ENCODE results near the gene MAP3K4.

The MAP3K4 gene

DNA sequence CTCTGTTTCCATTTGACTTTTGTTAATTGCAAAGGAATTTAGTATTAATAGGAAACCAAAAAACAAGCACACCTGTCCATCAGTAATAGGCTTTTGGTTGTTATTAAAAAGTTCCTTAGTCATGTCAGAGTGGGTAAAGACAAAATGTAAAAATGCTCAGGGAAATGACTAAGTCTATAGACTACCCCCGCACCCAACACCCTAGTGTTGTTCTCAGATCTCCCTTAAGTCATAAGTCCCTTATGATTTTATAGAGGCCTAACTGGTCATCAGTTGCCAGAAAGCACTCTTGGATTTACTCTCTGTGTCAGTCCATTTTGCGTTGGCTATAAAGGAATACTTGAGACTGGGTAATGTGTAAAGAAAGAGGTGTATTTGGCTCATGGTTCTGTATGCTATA lies 52.8 kb downstream of the MAP3K4 start:
- no peak overlapping the region for H3K9ac ChIP-seq (ENCODE audit: low read depth, low read length)
- H4K20me1 ChIP-seq (ENCODE audit: insufficient read depth, low read length), result no peaks in the 10 kb centered on the region; the same call in 1 of the 2 replicates
- no peaks in the 10 kb centered on the region for H3K4me1 ChIP-seq (ENCODE audit: insufficient read depth, low read length)
- TF ChIP-seq EZH2 (IDR thresholded peaks at IDR 0.05; ENCODE audit: borderline replicate concordance, low read depth, low read length, severe bottlenecking), result no peak
- no peak for TF ChIP-seq CTCF (IDR thresholded peaks at IDR 0.05; ENCODE audit: borderline replicate concordance, extremely low read depth, low read length, poor library complexity, severe bottlenecking)
- H3K27ac ChIP-seq (ENCODE audit: low read length), result no peak overlapping the region
- H3K36me3 ChIP-seq (ENCODE audit: insufficient read depth, low read length), result peaks cover 45% of the 10 kb centered on the region
- ATAC-seq (ENCODE audit: insufficient read depth, low read depth), result no peak
- no peaks in the 10 kb centered on the region for H3K9me3 ChIP-seq (ENCODE audit: insufficient read depth, low read length, severe bottlenecking)
- no peak overlapping the region for H2AFZ ChIP-seq (ENCODE audit: low read depth, low read length)
- DNase-seq, result no peak
- no peak overlapping the region for H3K4me3 ChIP-seq (ENCODE audit: low read depth in 1 of 2, low read length in 2 of 2)
- no peaks in the 10 kb centered on the region for H3K27me3 ChIP-seq (ENCODE audit: insufficient read depth, low read length, poor library complexity)
- no peak overlapping the region for H3K4me2 ChIP-seq (ENCODE audit: insufficient read depth, low read length)
- H3K79me2 ChIP-seq (ENCODE audit: insufficient read depth, low read length), result peaks cover 6% of the 10 kb centered on the region; the same call in 1 of the 2 replicates

GRCh38 chr6:161048641-161049040 lies 57.1 kb downstream of the MAP3K4 start:
- Histone ChIP-seq H2AFZ (ENCODE audit: low read depth, low read length) (no peak overlapping the region), H3K27ac (ENCODE audit: low read length) (no peak overlapping the region), H3K4me1 (ENCODE audit: insufficient read depth, low read length) (no peaks in the 10 kb centered on the region), H3K27me3 (ENCODE audit: insufficient read depth, low read length, poor library complexity) (no peaks in the 10 kb centered on the region), H3K4me3 (ENCODE audit: low read depth in 1 of 2, low read length in 2 of 2) (no peak overlapping the region), H3K36me3 (ENCODE audit: insufficient read depth, low read length) (peaks cover 29% of the 10 kb centered on the region; the same call in 1 of the 2 replicates), H3K9me3 (ENCODE audit: insufficient read depth, low read length, severe bottlenecking) (no peaks in the 10 kb centered on the region), H4K20me1 (ENCODE audit: insufficient read depth, low read length) (no peaks in the 10 kb centered on the region), H3K9ac (ENCODE audit: low read depth, low read length) (no peak overlapping the region), H3K4me2 (ENCODE audit: insufficient read depth, low read length) (no peak overlapping the region), H3K79me2 (ENCODE audit: insufficient read depth, low read length) (peaks cover 9% of the 10 kb centered on the region; the same call in 1 of the 2 replicates)
- TF ChIP-seq CTCF (IDR thresholded peaks at IDR 0.05; ENCODE audit: borderline replicate concordance, extremely low read depth, low read length, poor library complexity, severe bottlenecking), result no peak
- no peak for TF ChIP-seq EZH2 (IDR thresholded peaks at IDR 0.05; ENCODE audit: borderline replicate concordance, low read depth, low read length, severe bottlenecking)
- DNase-seq (no peak), ATAC-seq (ENCODE audit: insufficient read depth, low read depth) (no peak)

GRCh38 chr6:161050134-161050765 lies 58.7 kb downstream of the MAP3K4 start:
- Histone ChIP-seq H3K4me2 (ENCODE audit: insufficient read depth, low read length) (no peak overlapping the region), H3K79me2 (ENCODE audit: insufficient read depth, low read length) (peaks cover 6% of the 10 kb centered on the region; the same call in 1 of the 2 replicates), H2AFZ (ENCODE audit: low read depth, low read length) (no peak overlapping the region), H3K4me3 (ENCODE audit: low read depth in 1 of 2, low read length in 2 of 2) (no peak overlapping the region), H3K27ac (ENCODE audit: low read length) (no peak overlapping the region), H3K9me3 (ENCODE audit: insufficient read depth, low read length, severe bottlenecking) (no peaks in the 10 kb centered on the region), H4K20me1 (ENCODE audit: insufficient read depth, low read length) (no peaks in the 10 kb centered on the region), H3K9ac (ENCODE audit: low read depth, low read length) (no peak overlapping the region), H3K27me3 (ENCODE audit: insufficient read depth, low read length, poor library complexity) (no peaks in the 10 kb centered on the region), H3K36me3 (ENCODE audit: insufficient read depth, low read length) (peaks cover 22% of the 10 kb centered on the region; the same call in 1 of the 2 replicates), H3K4me1 (ENCODE audit: insufficient read depth, low read length) (no peaks in the 10 kb centered on the region)
- no peak for ATAC-seq (ENCODE audit: insufficient read depth, low read depth)
- no peak for TF ChIP-seq CTCF (IDR thresholded peaks at IDR 0.05; ENCODE audit: borderline replicate concordance, extremely low read depth, low read length, poor library complexity, severe bottlenecking)
- no peak for TF ChIP-seq EZH2 (IDR thresholded peaks at IDR 0.05; ENCODE audit: borderline replicate concordance, low read depth, low read length, severe bottlenecking)
- no peak for DNase-seq

Measured in DND-41 (cell line).